HG03460 (cell line): ENCODE data around the gene RPA3.

ENCODE experiments used
- ATAC-seq: cut with Tn5 transposase; IDR thresholded peaks from one replicate; pipeline ENCODE4 v1.9.1; 2021; ENCODE audit not compliant: unreplicated experiment

The RPA3 gene

DNA sequence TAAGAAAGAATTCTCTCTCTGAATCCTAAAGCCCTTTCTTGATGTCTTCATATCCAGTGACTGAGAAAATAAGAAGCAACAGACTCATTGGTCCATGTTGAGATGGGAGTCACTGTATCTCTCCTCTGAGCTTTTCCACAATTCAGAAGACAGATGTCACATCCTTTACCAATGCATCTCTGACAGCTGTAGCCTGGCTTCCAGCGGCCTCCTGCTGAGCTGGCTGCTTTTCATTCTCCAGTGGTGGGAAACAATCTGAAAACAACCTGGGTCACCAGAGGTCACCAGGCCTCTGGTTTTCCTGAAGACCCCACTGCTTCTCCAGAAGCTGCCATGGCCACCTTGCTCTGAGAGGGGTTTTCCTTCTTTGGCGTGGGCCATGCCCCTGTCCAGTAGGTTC is 18.3 kb upstream of the RPA3 start:
- no peak for ATAC-seq

- ATAC-seq: no peak
Measured at GRCh38 chr7:7732621-7733281, 14.3 kb upstream of the RPA3 start.

DNA sequence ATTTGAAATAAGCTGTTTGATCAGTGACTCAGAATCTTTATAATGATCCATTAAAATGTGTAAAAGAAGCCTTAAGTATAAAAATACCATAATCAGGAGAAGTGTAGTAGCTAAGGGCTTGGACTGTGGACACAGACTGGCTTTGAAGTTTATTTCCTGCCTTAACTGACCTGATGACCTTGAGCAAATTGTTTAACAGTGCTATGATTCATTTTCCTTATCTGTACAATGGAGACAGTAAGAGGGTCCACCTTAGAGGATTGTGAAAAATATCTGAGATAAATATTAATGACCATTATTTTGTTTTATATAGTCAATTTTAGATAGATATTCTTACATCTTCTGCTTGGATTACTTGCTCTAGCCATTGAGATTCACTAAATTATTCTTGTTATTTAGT is 13.3 kb upstream of the RPA3 start:
- ATAC-seq: no peak

DNA sequence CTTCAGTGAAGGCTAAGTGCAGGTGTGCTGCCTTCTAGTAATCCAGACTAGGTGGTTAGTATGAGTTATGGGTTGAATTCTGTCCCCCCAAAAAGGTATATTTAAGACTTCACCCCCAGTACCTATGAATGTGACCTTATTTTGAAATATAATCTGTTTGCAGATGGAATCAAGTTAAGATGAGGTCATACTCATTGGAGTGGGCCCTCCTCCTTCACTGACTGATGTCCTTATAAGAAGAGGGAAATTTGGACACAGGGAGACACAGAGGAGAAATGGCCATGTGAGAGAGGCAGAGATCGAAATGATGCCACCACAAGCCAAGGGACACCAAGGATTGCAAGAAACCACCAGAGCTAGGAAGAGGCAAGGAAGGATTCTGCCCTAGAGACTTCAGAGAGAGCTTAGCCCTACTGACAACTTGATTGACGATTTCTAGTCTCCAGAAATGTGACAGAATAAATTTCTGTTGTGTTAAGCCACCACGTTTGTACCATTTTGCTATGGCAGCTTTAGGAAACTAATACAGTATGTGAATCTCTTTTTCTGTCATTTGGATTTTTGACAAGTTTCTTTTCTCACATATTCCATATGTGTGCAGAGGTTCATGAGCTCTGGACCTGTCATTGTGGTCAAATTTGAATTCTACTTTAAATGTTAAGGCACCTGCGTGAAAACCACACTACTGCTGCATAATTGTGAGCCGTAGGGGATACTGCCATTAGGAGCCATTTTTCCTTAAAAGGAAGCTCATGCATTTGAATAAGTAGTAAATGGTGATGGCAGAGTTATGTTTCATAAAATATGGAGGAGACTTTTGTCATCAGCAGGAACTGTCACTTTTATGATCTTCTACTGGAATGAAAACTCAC is 2.6 kb upstream of the RPA3 start:
- ATAC-seq: no peak

GRCh38 chr7:7720193-7720592 is 1.8 kb upstream of the RPA3 start:
- no peak for ATAC-seq

- ATAC-seq: peak; percentile 95
Measured at GRCh38 chr7:7719236-7719635, 829 bp upstream of the RPA3 start.

GRCh38 chr7:7713730-7714129 is 4.7 kb downstream of the RPA3 start:
- ATAC-seq: no peak

DNA sequence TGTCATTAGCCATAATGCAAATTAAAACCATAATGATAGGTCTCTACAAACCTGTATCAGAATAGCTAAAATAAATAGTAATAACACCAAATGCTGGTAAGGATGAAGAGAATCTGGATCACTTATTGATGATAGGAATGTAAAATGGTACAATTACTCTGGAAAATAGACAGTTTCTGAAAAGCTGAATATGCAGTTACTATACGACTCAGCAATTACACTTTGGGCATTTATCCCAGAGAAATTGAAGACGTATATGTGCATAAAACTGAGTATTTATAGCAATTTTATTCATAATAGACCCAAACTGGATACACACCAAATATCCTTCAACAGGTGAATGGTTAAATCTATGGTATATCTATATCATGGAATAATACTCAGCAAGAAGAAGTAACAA is 7.9 kb downstream of the RPA3 start:
- no peak for ATAC-seq

DNA sequence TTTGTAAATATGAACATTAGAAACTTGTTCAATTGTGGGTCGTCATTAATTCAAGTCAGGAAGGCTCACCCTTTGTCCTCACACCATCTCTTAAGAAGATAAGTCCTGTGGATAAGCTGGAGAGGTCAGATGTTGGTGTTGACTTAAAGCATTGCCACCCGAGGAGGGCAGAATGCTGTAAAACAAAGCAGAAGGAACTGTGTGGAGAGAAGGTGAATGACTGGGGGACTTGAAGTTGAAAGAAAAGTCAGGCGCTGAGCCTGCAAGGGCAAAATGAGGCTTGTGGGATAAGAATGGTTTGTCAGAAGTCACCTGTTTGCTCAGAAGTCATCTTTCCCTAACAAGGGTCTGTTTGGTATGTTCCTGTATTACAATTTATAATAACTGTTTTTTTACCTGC is 9.1 kb downstream of the RPA3 start:
- ATAC-seq: no peak

GRCh38 chr7:7707806-7708205 is 10.6 kb downstream of the RPA3 start:
- no peak for ATAC-seq

GRCh38 chr7:7707246-7707645 is 11.2 kb downstream of the RPA3 start:
- ATAC-seq: no peak

DNA sequence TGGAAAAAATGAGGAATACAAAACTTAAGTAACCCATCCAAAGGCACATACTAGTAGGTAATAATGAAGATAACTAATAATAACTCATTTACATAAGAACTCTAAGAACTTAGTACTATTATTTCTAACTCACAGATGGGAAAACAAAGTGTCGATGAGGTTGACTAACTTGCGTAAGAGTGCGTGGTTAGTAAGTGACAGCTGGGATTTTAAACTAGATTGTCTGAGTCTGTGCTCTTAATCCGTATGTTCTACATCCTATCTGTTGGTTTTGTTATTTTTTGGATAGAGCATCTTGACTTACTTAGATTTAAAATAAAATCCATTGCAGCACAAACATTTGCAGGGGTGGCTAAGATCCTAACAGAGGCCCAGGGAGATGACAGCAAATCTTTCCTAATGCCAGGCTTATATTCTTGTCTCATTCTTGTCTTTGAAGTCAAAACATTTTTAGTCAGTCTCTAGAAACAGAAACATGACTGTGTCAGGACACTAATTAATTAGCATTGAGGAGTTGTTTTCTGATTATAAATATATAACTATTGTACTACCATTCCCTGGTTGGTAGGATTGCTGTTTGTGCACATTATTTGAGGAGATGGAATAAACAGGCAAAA is 11.7 kb downstream of the RPA3 start:
- ATAC-seq: peak; percentile 24

DNA sequence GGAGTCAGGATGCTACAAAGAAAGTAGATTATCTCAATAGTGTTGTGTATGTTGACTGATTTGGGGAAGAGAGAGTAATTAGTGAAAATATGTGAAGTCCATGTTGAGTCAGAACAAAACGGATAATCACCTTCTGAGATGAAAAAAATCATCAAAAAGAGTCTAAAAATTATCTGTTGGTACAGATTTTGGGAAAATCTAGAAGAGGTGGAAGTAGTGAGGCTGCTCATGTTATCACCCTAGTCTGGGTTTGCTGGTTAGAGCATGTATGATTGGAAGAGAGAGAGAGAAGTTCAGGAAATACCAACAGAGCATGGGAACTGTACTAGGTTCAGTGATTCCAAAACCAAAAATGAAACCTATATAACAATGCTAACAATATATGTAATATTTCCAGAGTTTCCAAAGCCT is 12.3 kb downstream of the RPA3 start:
- peak; percentile 50 for ATAC-seq

- no peak for ATAC-seq
Measured at GRCh38 chr7:7705318-7705717, 13.1 kb downstream of the RPA3 start.

DNA sequence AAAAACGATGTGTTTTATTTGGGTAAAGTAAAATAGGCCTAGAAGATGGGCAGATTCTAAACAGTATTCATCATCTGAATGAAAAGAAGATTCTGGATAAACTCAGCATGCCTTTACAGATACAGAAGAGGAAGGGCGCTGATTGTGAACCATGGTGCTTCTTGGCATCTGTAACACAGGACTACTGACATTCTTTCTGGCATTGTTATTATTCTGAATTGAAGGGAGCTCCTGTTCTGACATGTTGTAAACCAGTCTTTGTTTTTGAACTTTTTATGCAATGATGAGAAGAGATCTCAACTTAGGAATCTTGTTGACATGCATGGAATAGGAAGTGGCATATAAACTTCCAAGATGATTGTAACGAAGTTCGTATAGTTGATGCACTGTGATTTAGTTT is 13.5 kb downstream of the RPA3 start:
- no peak for ATAC-seq

GRCh38 chr7:7703427-7703826 is 15.0 kb downstream of the RPA3 start:
- ATAC-seq: no peak

DNA sequence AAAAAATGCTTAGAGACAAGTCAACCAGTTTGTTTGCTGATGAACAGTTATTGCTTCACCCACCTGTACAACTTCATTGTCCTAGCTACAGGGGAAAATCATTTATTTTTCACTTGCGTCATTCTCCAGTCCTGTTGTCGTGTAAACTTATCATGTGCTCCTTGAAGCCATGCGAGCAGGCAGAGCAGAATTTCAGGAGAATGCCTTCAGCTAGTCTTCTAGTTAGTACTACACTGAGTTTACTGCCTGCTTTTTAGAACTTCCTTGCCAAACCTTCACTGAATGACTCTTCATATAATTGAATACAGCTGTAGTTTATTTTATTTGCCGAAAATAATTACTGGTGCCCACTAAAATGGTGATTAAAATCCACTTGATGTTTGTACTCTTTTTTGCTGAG is 15.6 kb downstream of the RPA3 start:
- no peak for ATAC-seq

- ATAC-seq: no peak
Measured at GRCh38 chr7:7701527-7701926, 16.9 kb downstream of the RPA3 start.

DNA sequence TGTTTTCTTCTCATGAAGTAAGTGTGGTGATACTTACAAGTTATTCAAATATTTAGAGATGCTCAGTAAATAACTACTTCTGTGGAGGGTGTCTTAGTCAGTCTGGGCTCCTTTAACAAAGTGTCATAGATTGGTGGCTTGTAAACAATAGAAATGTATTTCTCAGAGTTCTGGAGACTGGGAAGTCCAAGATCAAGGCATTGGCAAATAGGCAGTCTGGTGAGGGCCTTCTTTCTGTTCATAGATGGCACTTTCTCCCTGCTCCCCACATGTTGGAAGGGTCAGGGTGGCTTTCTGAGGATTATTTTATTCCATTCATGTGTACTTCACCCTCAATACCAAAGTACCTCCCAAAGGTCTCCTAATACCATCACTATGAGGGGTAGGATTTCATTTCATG is 18.4 kb downstream of the RPA3 start:
- no peak for ATAC-seq

- no peak for ATAC-seq
Measured at GRCh38 chr7:7699380-7699779, 19.0 kb downstream of the RPA3 start.

GRCh38 chr7:7698930-7699329 is 19.5 kb downstream of the RPA3 start:
- no peak for ATAC-seq

- no peak for ATAC-seq
Measured at GRCh38 chr7:7696458-7697119, 21.8 kb downstream of the RPA3 start.
